Gastrocnemius medialis (tissue), 4 donors: ENCODE data around the gene CHCHD3. TPM values are rescaled to one million over a fixed set of nuclear protein-coding genes. Genes with fewer than 3 reads are reported as not detected.

Source experiments
- ATAC-seq, 2 donors: fragments of 150-250 bp; one replicate each; pipeline ENCODE4 v1.9.1; 2016
- DNase-seq, 2 donors: peaks; one replicate each; pipeline ENCODE4 v3.0.0-alpha.2; 2019
- H3K27ac ChIP-seq, 4 donors: fragments of 200-600 bp; sonication (generic); 1 replicate in 1 of 4; 2 replicates in 3 of 4; pipeline ENCODE4 v1.5.1; 2016 to 2018; ENCODE audit warnings: mild to moderate bottlenecking in 2 of 4, moderate library complexity in 1 of 4
- H3K27me3 ChIP-seq, 3 donors: fragments of 200-600 bp; sonication (generic) in 2 of 3; 1 replicate in 1 of 3; 2 replicates in 2 of 3; pipeline versions ENCODE4 v1.5.1 to v1.6.0; 2016 to 2019; ENCODE audit warnings: mild to moderate bottlenecking in 1 of 3, moderate library complexity in 1 of 3
- H3K36me3 ChIP-seq, 2 donors: fragments of 200-600 bp; sonication (generic) in 1 of 2; one replicate each; pipeline ENCODE4 v1.5.1; 2017 to 2018
- H3K4me1 ChIP-seq, 2 donors: fragments of 200-600 bp; sonication (generic) in 1 of 2; one replicate each; pipeline ENCODE4 v1.5.1; 2016 to 2017; ENCODE audit warnings: mild to moderate bottlenecking in 2 of 2
- H3K4me3 ChIP-seq, 4 donors: fragments of 200-600 bp; sonication (generic) in 3 of 4; 1 replicate in 1 of 4; 2 replicates in 3 of 4; pipeline ENCODE4 v1.5.1; 2016 to 2019; ENCODE audit warnings: mild to moderate bottlenecking in 2 of 4
- H3K9me3 ChIP-seq, 3 donors: fragments of 200-600 bp; sonication (generic) in 2 of 3; 1 replicate in 1 of 3; 2 replicates in 2 of 3; pipeline ENCODE4 v1.5.1; 2016 to 2019
- POLR2A ChIP-seq, 2 donors: fragments of 450-650 bp; IDR thresholded peaks; one replicate each; pipeline ENCODE4 v1.6.1; 2017; ENCODE audit warnings: antibody characterized with exemption in 2 of 2, mild to moderate bottlenecking in 2 of 2, moderate library complexity in 2 of 2
- in situ Hi-C, 4 donors: fragments of 200-750 bp; cut with MboI; loops; one replicate each; pipeline versions ENCODE4 v1.15.0 to v1.8.0; 2017; ENCODE audit warnings: low sequenced_read_pairs in 4 of 4
- intact Hi-C: fragments of 100-400 bp; cut with DNase I; formaldehyde crosslinking; loops from one replicate; pipeline ENCODE4 v1.15.1; 2023; ENCODE audit warnings: low total_unique reads
- total RNA-seq, 4 donors: library from RNA; depleted of rRNA; stranded (reverse); fragments of >200 nt; gene quantifications; one replicate each; pipeline versions ENCODE4 v1.1.0 to v1.2.3, GENCODE V29; 2016
- TF ChIP-seq, protein P1 (sequence below), 5 experiments: fragments of 450-650 bp in 3 of 5; fragments of 200-600 bp in 2 of 5; sonication (generic) in 2 of 5; IDR thresholded peaks in 4 of 5; conservative IDR thresholded peaks in 1 of 5; 1 replicate in 4 of 5; 2 replicates in 1 of 5; pipeline ENCODE4 v1.5.1; 2016 to 2019; ENCODE audit warnings: antibody characterized with exemption in 5 of 5, mild to moderate bottlenecking in 3 of 5, moderate library complexity in 3 of 5

Gene CHCHD3
- total RNA-seq, 4 donors from 2014 or later: 110 to 177 (median 131) TPM

DNA sequence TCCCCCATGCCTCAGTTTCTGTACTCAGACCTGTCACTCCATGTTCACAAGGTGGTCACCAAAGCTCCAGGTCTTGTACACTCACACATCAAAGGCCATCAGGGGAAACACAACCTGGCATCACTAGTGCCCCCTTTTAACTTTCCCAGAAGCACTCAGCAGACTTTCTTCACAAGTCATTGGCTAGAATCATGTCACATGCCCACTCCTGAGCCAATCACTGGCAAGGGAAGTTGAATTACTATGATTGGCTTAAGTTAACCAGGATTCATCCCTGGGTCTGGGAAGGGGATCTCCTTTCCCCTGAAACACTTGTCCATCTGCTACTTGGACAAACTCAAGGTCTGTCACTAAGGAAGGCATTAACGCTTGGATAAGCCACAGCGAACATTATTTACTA, 311.8 kb downstream of the CHCHD3 start:
- Histone ChIP-seq H3K4me1 (no peaks in the 10 kb centered on the region), H3K27ac (no peak overlapping the region), H3K9me3 (no peaks in the 10 kb centered on the region), H3K36me3 (no peaks in the 10 kb centered on the region), H3K4me3 (no peak overlapping the region), H3K27me3 (no peaks in the 10 kb centered on the region)
- in situ Hi-C loops (no loop called here), intact Hi-C loops (no loop called here)
- no peak for TF ChIP-seq POLR2A (IDR thresholded peaks at IDR 0.05)
- TF ChIP-seq, protein P1, sequence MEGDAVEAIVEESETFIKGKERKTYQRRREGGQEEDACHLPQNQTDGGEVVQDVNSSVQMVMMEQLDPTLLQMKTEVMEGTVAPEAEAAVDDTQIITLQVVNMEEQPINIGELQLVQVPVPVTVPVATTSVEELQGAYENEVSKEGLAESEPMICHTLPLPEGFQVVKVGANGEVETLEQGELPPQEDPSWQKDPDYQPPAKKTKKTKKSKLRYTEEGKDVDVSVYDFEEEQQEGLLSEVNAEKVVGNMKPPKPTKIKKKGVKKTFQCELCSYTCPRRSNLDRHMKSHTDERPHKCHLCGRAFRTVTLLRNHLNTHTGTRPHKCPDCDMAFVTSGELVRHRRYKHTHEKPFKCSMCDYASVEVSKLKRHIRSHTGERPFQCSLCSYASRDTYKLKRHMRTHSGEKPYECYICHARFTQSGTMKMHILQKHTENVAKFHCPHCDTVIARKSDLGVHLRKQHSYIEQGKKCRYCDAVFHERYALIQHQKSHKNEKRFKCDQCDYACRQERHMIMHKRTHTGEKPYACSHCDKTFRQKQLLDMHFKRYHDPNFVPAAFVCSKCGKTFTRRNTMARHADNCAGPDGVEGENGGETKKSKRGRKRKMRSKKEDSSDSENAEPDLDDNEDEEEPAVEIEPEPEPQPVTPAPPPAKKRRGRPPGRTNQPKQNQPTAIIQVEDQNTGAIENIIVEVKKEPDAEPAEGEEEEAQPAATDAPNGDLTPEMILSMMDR (IDR thresholded peaks at IDR 0.05 in 4 of 5, conservative IDR thresholded peaks at IDR 0.05 in 1 of 5): no peak
- DNase-seq: no peak
- no peak for ATAC-seq

DNA sequence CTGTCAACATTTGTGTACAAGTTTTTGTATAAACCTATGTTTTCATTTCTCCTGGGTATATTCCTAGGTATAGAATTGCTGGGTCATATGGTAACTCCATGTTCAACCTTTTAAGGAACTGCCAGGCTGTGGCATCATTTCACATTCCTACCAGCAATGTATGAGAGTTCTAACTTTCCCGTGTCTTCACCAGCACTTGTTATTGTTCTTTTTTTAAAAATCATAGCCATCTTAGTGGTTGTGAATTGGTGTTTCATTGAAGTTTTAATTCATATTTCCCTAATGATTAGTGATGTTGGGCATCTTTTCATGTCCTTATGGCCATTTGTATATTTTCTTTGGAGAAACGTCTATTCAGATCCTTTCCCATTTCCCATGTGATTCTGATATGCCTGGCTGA, 312.6 kb downstream of the CHCHD3 start:
- Histone ChIP-seq H3K4me3 (no peak overlapping the region), H3K9me3 (no peaks in the 10 kb centered on the region), H3K27ac (no peak overlapping the region), H3K36me3 (no peaks in the 10 kb centered on the region), H3K27me3 (no peaks in the 10 kb centered on the region), H3K4me1 (no peaks in the 10 kb centered on the region)
- in situ Hi-C loops: no loop called here
- intact Hi-C loops: no loop called here
- DNase-seq (no peak), ATAC-seq (no peak)
- TF ChIP-seq POLR2A (IDR thresholded peaks at IDR 0.05): no peak
- TF ChIP-seq, protein P1 (IDR thresholded peaks at IDR 0.05 in 4 of 5, conservative IDR thresholded peaks at IDR 0.05 in 1 of 5): no peak

DNA sequence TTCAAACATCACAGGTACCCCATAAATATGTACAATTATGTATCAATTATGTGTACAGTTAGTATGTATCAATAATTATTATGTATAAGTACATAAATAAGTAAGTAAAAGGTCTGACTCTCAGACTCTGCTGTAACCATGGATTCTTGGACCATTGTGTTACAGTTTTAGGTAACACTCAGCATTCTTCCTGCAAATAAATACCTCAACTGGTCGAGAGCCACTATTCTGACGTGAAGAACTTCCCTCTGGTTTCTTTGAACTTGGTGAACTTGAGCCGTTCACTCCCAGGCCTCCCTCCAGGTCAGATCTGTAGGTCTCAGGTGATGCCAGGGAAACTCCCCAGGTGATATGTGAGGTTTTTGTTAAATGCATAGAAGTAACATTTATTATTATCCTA, 313.8 kb downstream of the CHCHD3 start:
- in situ Hi-C loops: no loop called here
- Histone ChIP-seq H3K27me3 (no peaks in the 10 kb centered on the region), H3K4me1 (no peaks in the 10 kb centered on the region), H3K4me3 (no peak overlapping the region), H3K36me3 (no peaks in the 10 kb centered on the region), H3K27ac (no peak overlapping the region), H3K9me3 (no peaks in the 10 kb centered on the region)
- ATAC-seq (no peak), DNase-seq (no peak)
- TF ChIP-seq POLR2A (IDR thresholded peaks at IDR 0.05): no peak
- TF ChIP-seq, protein P1 (IDR thresholded peaks at IDR 0.05 in 4 of 5, conservative IDR thresholded peaks at IDR 0.05 in 1 of 5): no peak
- intact Hi-C loops: no loop called here

DNA sequence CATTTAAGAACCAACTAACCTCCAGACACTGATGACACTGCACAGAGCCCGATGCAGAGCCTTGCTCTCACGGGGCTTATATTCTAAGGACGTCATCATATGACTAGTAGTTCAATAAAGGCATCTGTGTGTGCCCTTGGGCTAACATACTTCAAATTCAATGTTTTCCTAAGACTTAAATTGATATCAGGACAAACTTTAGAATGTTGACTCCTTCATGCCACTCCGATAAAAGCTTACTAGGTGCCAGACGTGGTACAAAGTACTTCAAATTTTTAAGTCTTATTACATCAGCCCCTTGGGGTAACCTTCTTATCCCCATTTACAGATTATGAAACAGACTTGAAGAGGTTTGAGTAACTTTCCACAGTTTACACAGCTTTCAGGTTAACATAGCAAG, 314.5 kb downstream of the CHCHD3 start:
- no peak overlapping the region for H3K27ac ChIP-seq
- intact Hi-C loops: no loop called here
- H3K4me3 ChIP-seq: no peak overlapping the region
- H3K4me1 ChIP-seq: no peaks in the 10 kb centered on the region
- no peaks in the 10 kb centered on the region for H3K27me3 ChIP-seq
- no peaks in the 10 kb centered on the region for H3K36me3 ChIP-seq
- H3K9me3 ChIP-seq: no peaks in the 10 kb centered on the region
- DNase-seq (no peak), ATAC-seq (no peak)
- in situ Hi-C loops: no loop called here
- no peak for TF ChIP-seq POLR2A (IDR thresholded peaks at IDR 0.05)
- TF ChIP-seq, protein P1 (IDR thresholded peaks at IDR 0.05 in 4 of 5, conservative IDR thresholded peaks at IDR 0.05 in 1 of 5): no peak

DNA sequence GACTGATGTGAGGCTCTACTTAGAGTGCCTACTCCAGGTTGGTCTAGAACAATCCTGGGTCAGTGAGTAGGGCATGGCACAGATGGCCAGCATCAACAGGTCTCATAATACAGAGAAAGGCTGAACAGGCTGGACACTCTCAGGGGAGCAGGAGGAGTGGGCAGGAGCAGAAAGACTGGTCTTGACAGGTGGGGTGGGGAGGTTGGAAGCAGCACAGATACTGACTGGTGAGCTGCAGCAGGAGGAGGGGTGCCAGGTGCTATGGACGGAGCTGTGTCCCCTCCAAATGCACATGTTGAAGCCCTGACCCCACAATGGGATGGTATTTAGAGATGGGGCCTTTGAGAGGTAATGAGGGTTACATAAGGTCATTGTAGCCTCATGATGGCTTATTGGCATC, 315.2 kb downstream of the CHCHD3 start:
- Histone ChIP-seq H3K36me3 (no peaks in the 10 kb centered on the region), H3K27ac (no peak overlapping the region), H3K4me3 (no peak overlapping the region), H3K4me1 (no peaks in the 10 kb centered on the region), H3K27me3 (no peaks in the 10 kb centered on the region), H3K9me3 (no peaks in the 10 kb centered on the region)
- no peak for TF ChIP-seq POLR2A (IDR thresholded peaks at IDR 0.05)
- TF ChIP-seq, protein P1 (IDR thresholded peaks at IDR 0.05 in 4 of 5, conservative IDR thresholded peaks at IDR 0.05 in 1 of 5): no peak
- intact Hi-C loops: no loop called here
- DNase-seq (no peak), ATAC-seq (no peak)
- in situ Hi-C loops: no loop called here
